Activated CD8-positive, alpha-beta memory T cell treated with anti-CD3 and anti-CD28 coated beads, Interleukin-2, amount 50 U/mL, for 4 hours (primary cell): ENCODE results near the gene CYP2C8.
"Not testable (repeated sequence)": the region's sequence is repeated elsewhere in the genome, so short reads cannot be mapped to it uniquely, and the experiment has no call there.

Experiments used
- DNase-seq: peaks from one replicate; pipeline ENCODE4 v3.0.0-alpha.2; 2020

The CYP2C8 gene

GRCh38 chr10:95069286-95069685, at the start of gene CYP2C8:
Gene CYP2C8 (minus strand): TSS chr10:95069497. CDS start chr10:95069402, 95 bp downstream.
- no peak for DNase-seq

- no peak for DNase-seq
These were observed 47.6 kb upstream of the CYP2C8 start for GRCh38 chr10:95116869-95117269.

GRCh38 chr10:95110823-95111222, 41.5 kb upstream of the CYP2C8 start:
- DNase-seq, result not testable (repeated sequence)

GRCh38 chr10:95097805-95098204, 28.5 kb upstream of the CYP2C8 start:
- no peak for DNase-seq

- no peak for DNase-seq
These were observed 26.8 kb upstream of the CYP2C8 start for GRCh38 chr10:95096143-95096542.

- DNase-seq, result not testable (repeated sequence)
These were observed 10.3 kb upstream of the CYP2C8 start for GRCh38 chr10:95079626-95080025.

GRCh38 chr10:95077556-95077955, 8.3 kb upstream of the CYP2C8 start:
- no peak for DNase-seq

GRCh38 chr10:95071107-95071660, 1.9 kb upstream of the CYP2C8 start:
- DNase-seq, result no peak

- not testable (repeated sequence) for DNase-seq
These were observed 5.2 kb downstream of the CYP2C8 start for GRCh38 chr10:95064125-95064524.

GRCh38 chr10:95056744-95057363, 12.4 kb downstream of the CYP2C8 start:
- no peak for DNase-seq

GRCh38 chr10:95049919-95050318, 19.4 kb downstream of the CYP2C8 start:
- no peak for DNase-seq

GRCh38 chr10:95048206-95048605, 21.1 kb downstream of the CYP2C8 start:
- DNase-seq, result no peak

- no peak for DNase-seq
These were observed 30.0 kb downstream of the CYP2C8 start for GRCh38 chr10:95039281-95039680.

- no peak for DNase-seq
These were observed 33.7 kb downstream of the CYP2C8 start for GRCh38 chr10:95035332-95036295.

GRCh38 chr10:95034401-95034800, 34.9 kb downstream of the CYP2C8 start:
- no peak for DNase-seq

GRCh38 chr10:95031656-95032055, 37.6 kb downstream of the CYP2C8 start:
- no peak for DNase-seq

- no peak for DNase-seq
These were observed 42.8 kb downstream of the CYP2C8 start for GRCh38 chr10:95026461-95026860.

- DNase-seq, result no peak
These were observed 71.5 kb downstream of the CYP2C8 start for GRCh38 chr10:94997741-94998174.

- no peak for DNase-seq
These were observed 76.5 kb downstream of the CYP2C8 start for GRCh38 chr10:94992811-94993210.

- DNase-seq, result no peak
These were observed 77.9 kb downstream of the CYP2C8 start for GRCh38 chr10:94991243-94991888.

- DNase-seq, result no peak
These were observed 80.1 kb downstream of the CYP2C8 start for GRCh38 chr10:94989192-94989591.
